ENCODE measurements around the gene OR2J1. TPM values are rescaled to one million over a fixed set of nuclear protein-coding genes. Genes with fewer than 3 reads are reported as not detected.

Gene OR2J1
- total RNA-seq, 1 experiment from 2014 or later = not detected

DNA sequence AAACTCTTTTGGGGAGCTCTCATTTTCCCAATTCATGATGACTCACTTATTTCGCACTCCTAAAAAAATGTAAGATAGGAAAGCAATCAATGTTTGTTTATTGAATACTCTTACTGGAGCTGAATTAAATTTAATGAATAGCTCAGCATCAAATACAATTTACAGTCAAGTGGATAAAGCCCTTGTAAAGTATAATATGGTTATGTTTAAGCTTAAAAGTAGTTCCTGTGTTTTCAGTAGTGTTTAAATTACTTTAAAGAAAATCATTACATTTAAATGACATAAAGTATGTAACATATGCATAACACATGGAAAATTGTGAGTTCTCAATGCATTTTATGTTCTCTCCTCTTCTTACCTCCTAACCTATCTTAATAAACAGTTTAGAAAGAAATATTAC lies 12.1 kb upstream of the OR2J1 start, which contains the start of gene OR2B3:
Gene OR2B3 (minus strand): TSS at position 101 of the 400 bp plus-strand sequence. CDS start 65 bp downstream, at position 36.
- no peaks in the 10 kb centered on the region for H3K9me3 ChIP-seq
- ChIA-PET CTCF (no interaction called here), POLR2A (no interaction called here)
- Mint-ChIP-seq H3K9me3 (ENCODE audit: unreplicated experiment) (no peaks in the 10 kb centered on the region), H3K4me3 (ENCODE audit: unreplicated experiment) (no peak within 1 kb of the TSS), H3K36me3 (ENCODE audit: insufficient read depth, unreplicated experiment) (no peaks in the 10 kb centered on the region), H3K4me1 (ENCODE audit: low read depth, unreplicated experiment) (no peaks in the 10 kb centered on the region), H3K27ac (ENCODE audit: unreplicated experiment) (no peak within 1 kb of the TSS), H3K27me3 (ENCODE audit: insufficient read depth, unreplicated experiment) (peaks cover 7% of the 10 kb centered on the region)
- H3K27me3 ChIP-seq (replicated peaks; ENCODE audit: control insufficient read depth, insufficient read depth, low read length) = no peaks in the 10 kb centered on the region
- BruUV-seq (replicated peaks) = no TSS peak
- TF ChIP-seq, protein P1, sequence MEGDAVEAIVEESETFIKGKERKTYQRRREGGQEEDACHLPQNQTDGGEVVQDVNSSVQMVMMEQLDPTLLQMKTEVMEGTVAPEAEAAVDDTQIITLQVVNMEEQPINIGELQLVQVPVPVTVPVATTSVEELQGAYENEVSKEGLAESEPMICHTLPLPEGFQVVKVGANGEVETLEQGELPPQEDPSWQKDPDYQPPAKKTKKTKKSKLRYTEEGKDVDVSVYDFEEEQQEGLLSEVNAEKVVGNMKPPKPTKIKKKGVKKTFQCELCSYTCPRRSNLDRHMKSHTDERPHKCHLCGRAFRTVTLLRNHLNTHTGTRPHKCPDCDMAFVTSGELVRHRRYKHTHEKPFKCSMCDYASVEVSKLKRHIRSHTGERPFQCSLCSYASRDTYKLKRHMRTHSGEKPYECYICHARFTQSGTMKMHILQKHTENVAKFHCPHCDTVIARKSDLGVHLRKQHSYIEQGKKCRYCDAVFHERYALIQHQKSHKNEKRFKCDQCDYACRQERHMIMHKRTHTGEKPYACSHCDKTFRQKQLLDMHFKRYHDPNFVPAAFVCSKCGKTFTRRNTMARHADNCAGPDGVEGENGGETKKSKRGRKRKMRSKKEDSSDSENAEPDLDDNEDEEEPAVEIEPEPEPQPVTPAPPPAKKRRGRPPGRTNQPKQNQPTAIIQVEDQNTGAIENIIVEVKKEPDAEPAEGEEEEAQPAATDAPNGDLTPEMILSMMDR (IDR thresholded peaks at IDR 0.05; ENCODE audit: insufficient read depth in 1 of 2, low read depth in 1 of 2, low read length in 1 of 2, severe bottlenecking in 1 of 2, unreplicated experiment in 1 of 2) = no peak
- DNase-seq = no peak
- no peaks in the 10 kb centered on the region for H3K4me1 ChIP-seq
- H3K4me3 ChIP-seq (ENCODE audit: low read depth, low read length) = no peak within 1 kb of the TSS
- intact Hi-C loops (cut with micrococcal nuclease; ENCODE audit: unreplicated experiment) = no loop called here
- H3K36me3 ChIP-seq (ENCODE audit: control insufficient read depth, insufficient read depth, low read length) = no peaks in the 10 kb centered on the region

DNA sequence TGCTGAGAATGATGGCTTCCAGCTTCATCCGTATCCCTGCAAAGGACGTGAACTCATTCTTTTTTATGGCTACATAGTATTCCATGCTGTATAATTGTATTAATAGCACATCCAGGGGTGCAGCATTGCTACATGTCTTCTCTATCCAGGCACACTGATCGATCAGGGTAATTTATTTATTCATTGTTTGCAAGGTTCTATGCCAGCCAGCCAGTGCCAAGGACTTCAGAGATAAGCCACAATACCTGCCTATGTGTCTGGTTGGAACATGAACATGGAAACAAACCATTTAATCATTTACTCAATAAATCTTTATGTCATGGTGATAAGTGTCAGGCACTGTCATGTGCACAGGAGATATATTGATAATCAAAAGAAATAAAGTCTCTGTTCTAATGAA lies 6.3 kb upstream of the OR2J1 start:
- intact Hi-C loops (cut with micrococcal nuclease; ENCODE audit: unreplicated experiment) = no loop called here
- peaks cover 4% of the 10 kb centered on the region for H3K27me3 Mint-ChIP-seq (ENCODE audit: insufficient read depth, unreplicated experiment)
- DNase-seq = no peak
- BruUV-seq (replicated peaks) = no TSS peak
- no peaks in the 10 kb centered on the region for H3K36me3 Mint-ChIP-seq (ENCODE audit: insufficient read depth, unreplicated experiment)
- H3K36me3 ChIP-seq (ENCODE audit: control insufficient read depth, insufficient read depth, low read length) = no peaks in the 10 kb centered on the region
- no peaks in the 10 kb centered on the region for H3K4me1 ChIP-seq
- H3K4me3 ChIP-seq (ENCODE audit: low read depth, low read length) = no peak overlapping the region
- TF ChIP-seq, protein P1 (IDR thresholded peaks at IDR 0.05; ENCODE audit: insufficient read depth in 1 of 2, low read depth in 1 of 2, low read length in 1 of 2, severe bottlenecking in 1 of 2, unreplicated experiment in 1 of 2) = no peak
- H3K4me3 Mint-ChIP-seq (ENCODE audit: unreplicated experiment) = no peak overlapping the region
- ChIA-PET CTCF (no interaction called here), POLR2A (no interaction called here)
- no peaks in the 10 kb centered on the region for H3K9me3 ChIP-seq
- H3K27ac Mint-ChIP-seq (ENCODE audit: unreplicated experiment) = no peak overlapping the region
- H3K27me3 ChIP-seq (replicated peaks; ENCODE audit: control insufficient read depth, insufficient read depth, low read length) = no peaks in the 10 kb centered on the region
- no peaks in the 10 kb centered on the region for H3K9me3 Mint-ChIP-seq (ENCODE audit: unreplicated experiment)
- no peaks in the 10 kb centered on the region for H3K4me1 Mint-ChIP-seq (ENCODE audit: low read depth, unreplicated experiment)

DNA sequence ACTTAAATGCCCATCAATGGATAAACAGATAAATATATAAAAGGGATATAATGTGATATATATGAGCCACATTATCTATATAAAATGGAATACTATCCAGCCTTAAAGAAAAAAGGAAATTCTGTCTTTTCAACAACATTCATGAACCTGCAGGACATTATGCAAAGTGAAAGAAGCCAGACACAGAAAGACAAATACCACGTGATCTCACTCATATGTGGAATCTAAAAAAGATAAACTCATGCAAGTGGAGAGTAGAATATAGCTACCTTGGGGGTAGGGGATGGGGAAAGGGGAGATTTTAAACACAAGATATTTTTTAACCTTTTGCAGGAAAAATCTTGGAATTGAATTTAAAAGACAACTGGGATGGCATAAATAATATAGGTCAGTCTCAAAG lies 1.5 kb upstream of the OR2J1 start:
- no peaks in the 10 kb centered on the region for H3K9me3 ChIP-seq
- Mint-ChIP-seq H3K4me3 (ENCODE audit: unreplicated experiment) (no peak overlapping the region), H3K4me1 (ENCODE audit: low read depth, unreplicated experiment) (no peaks in the 10 kb centered on the region), H3K27ac (ENCODE audit: unreplicated experiment) (no peak overlapping the region), H3K36me3 (ENCODE audit: insufficient read depth, unreplicated experiment) (no peaks in the 10 kb centered on the region), H3K9me3 (ENCODE audit: unreplicated experiment) (no peaks in the 10 kb centered on the region), H3K27me3 (ENCODE audit: insufficient read depth, unreplicated experiment) (peaks cover 9% of the 10 kb centered on the region)
- POLR2A ChIA-PET = no interaction called here
- no peaks in the 10 kb centered on the region for H3K27me3 ChIP-seq (replicated peaks; ENCODE audit: control insufficient read depth, insufficient read depth, low read length)
- TF ChIP-seq, protein P1 (IDR thresholded peaks at IDR 0.05; ENCODE audit: insufficient read depth in 1 of 2, low read depth in 1 of 2, low read length in 1 of 2, severe bottlenecking in 1 of 2, unreplicated experiment in 1 of 2) = no peak
- no peak for DNase-seq
- no peaks in the 10 kb centered on the region for H3K36me3 ChIP-seq (ENCODE audit: control insufficient read depth, insufficient read depth, low read length)
- H3K4me3 ChIP-seq (ENCODE audit: low read depth, low read length) = no peak overlapping the region
- intact Hi-C loops (cut with micrococcal nuclease; ENCODE audit: unreplicated experiment) = no loop called here
- no TSS peak for BruUV-seq (replicated peaks)
- no peaks in the 10 kb centered on the region for H3K4me1 ChIP-seq
- CTCF ChIA-PET = no interaction called here
